Thoracic aorta (tissue), 2 donors: ENCODE data around the gene SNN. TPM values are rescaled to one million over a fixed set of nuclear protein-coding genes. Genes with fewer than 3 reads are reported as not detected.

Experiments
- ATAC-seq: fragments of 150-250 bp; one replicate; pipeline ENCODE4 v1.8.0; 2017; ENCODE audit warnings: low read depth; ENCODE audit not compliant: insufficient number of reproducible peaks, low FRiP score
- DNase-seq: peaks from one replicate; pipeline ENCODE4 v3.0.0-alpha.2; 2020; ENCODE audit warnings: low spot score
- H3K27ac ChIP-seq, 2 donors: fragments of 200-600 bp; sonication (generic); 1 replicate in 1 of 2; 2 replicates in 1 of 2; pipeline ENCODE4 v1.5.1; 2016; ENCODE audit warnings: mild to moderate bottlenecking in 2 of 2, moderate library complexity in 2 of 2
- H3K27me3 ChIP-seq: fragments of 200-600 bp; sonication (generic); replicated peaks from 2 replicates; pipeline ENCODE4 v1.6.0; 2016; ENCODE audit warnings: mild to moderate bottlenecking; ENCODE audit not compliant: insufficient read depth
- H3K36me3 ChIP-seq: fragments of 200-600 bp; sonication (generic); one replicate; pipeline ENCODE4 v1.5.1; 2016
- H3K4me1 ChIP-seq, 2 donors: fragments of 200-600 bp; sonication (generic); 1 replicate in 1 of 2; 2 replicates in 1 of 2; pipeline versions ENCODE4 v1.5.1 to v1.6.0; 2016; ENCODE audit warnings: low read depth in 2 of 2, mild to moderate bottlenecking in 1 of 2; ENCODE audit not compliant: control insufficient read depth in 1 of 2
- H3K4me3 ChIP-seq: fragments of 200-600 bp; sonication (generic); 2 replicates; pipeline ENCODE4 v1.5.1; 2016; ENCODE audit warnings: mild to moderate bottlenecking
- H3K9me3 ChIP-seq: fragments of 200-600 bp; sonication (generic); 2 replicates; pipeline ENCODE4 v1.5.1; 2016
- total RNA-seq, 2 donors: library from RNA; depleted of rRNA; stranded (reverse); fragments of >200 nt; gene quantifications; one replicate each; pipeline versions ENCODE4 v1.1.0 to v1.2.3, GENCODE V29; 2016
- TF ChIP-seq, protein P1 (sequence below): fragments of 200-600 bp; sonication (generic); IDR thresholded peaks from one replicate; pipeline ENCODE4 v1.5.1; 2019; ENCODE audit warnings: antibody characterized with exemption

SNN gene
- total RNA-seq, 2 donors from 2014 or later: 14.6 to 21.4 TPM

DNA sequence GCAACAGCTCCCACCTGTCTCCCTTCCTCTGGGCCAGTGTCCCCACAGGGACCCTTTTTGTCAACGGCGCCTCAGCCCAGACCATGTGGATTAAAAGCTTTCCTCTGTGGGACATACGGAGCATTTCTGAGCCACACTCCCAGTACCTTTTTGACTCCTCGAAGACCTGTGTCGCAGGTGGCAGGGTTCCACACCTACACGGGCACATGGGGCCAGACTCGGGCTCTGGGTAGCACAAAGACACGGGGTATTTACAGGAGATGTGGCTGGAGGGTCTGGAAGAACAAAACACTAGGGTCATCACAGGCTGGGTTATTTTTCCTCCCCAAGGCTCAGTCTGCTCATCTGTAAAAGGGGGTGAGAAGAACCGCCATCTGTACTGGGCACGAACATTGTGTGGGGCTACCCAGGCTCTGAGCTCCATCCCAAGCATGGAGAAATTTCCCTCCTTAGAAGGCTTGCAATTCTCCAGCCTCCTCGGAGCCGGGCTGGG lies 32.5 kb upstream of the SNN start:
- H3K27me3 ChIP-seq: no peaks in the 10 kb centered on the region
- no peaks in the 10 kb centered on the region for H3K9me3 ChIP-seq
- no peak overlapping the region for H3K27ac ChIP-seq
- TF ChIP-seq, protein P1, sequence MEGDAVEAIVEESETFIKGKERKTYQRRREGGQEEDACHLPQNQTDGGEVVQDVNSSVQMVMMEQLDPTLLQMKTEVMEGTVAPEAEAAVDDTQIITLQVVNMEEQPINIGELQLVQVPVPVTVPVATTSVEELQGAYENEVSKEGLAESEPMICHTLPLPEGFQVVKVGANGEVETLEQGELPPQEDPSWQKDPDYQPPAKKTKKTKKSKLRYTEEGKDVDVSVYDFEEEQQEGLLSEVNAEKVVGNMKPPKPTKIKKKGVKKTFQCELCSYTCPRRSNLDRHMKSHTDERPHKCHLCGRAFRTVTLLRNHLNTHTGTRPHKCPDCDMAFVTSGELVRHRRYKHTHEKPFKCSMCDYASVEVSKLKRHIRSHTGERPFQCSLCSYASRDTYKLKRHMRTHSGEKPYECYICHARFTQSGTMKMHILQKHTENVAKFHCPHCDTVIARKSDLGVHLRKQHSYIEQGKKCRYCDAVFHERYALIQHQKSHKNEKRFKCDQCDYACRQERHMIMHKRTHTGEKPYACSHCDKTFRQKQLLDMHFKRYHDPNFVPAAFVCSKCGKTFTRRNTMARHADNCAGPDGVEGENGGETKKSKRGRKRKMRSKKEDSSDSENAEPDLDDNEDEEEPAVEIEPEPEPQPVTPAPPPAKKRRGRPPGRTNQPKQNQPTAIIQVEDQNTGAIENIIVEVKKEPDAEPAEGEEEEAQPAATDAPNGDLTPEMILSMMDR: no peak
- no peak for DNase-seq
- H3K4me1 ChIP-seq: peaks cover 12 to 25% of the 10 kb centered on the region in 2 donors
- H3K4me3 ChIP-seq: no peak overlapping the region
- no peak for ATAC-seq
- H3K36me3 ChIP-seq: no peaks in the 10 kb centered on the region

DNA sequence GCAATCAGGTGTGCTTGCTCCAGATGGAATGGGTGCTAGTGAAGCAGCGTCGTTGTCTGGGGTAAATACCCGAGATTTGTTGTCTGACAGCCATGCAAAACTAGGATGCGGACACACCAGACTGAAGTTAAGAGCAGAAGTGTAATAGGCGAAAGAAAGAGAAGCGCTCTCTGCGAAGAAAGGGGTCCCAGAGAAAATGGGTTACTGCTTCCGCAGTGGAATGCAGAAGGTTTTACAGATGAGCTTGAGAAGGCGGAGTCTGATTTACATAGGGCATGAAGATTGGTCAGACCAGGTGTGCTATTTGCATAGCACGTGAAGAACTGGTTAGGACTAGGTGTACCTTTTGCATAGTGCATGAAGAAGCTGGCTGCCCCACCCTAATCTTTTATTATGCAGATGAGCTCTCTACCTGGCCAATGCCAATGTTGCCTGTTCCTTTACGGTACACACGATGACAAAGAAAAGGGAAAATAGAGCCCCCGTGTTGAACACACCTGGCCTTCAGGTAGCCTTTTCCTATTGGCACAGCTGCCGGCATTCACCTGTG lies 32.0 kb upstream of the SNN start:
- Histone ChIP-seq H3K9me3 (no peaks in the 10 kb centered on the region), H3K36me3 (no peaks in the 10 kb centered on the region), H3K4me1 (peaks cover 18 to 31% of the 10 kb centered on the region in 2 donors), H3K4me3 (no peak overlapping the region), H3K27ac (no peak overlapping the region), H3K27me3 (no peaks in the 10 kb centered on the region)
- ATAC-seq: no peak
- TF ChIP-seq, protein P1: no peak
- no peak for DNase-seq

DNA sequence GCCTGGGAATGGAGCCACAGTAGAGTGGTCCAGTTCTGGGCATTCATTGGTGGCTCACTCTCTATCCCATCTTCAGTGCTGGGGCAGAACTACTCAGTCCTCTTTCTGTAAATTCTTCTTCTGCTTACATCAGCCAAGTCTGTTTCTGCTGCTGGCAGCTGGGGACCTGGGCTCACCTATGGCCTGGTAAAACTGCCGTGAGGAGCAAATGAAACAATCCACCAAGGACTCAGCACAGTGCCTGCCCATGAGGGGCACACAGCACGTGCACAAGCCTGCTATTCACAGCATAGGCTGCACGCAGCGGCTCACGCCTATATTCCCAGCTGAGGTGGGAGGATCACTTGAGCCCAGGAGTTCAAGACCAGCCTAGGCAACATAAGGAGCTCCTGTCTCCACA lies 30.9 kb upstream of the SNN start:
- Histone ChIP-seq H3K36me3 (no peaks in the 10 kb centered on the region), H3K9me3 (no peaks in the 10 kb centered on the region), H3K4me1 (peaks cover 14 to 33% of the 10 kb centered on the region in 2 donors), H3K27ac (no peak overlapping the region), H3K27me3 (no peaks in the 10 kb centered on the region), H3K4me3 (no peak overlapping the region)
- ATAC-seq (no peak), DNase-seq (no peak)
- TF ChIP-seq, protein P1: no peak

DNA sequence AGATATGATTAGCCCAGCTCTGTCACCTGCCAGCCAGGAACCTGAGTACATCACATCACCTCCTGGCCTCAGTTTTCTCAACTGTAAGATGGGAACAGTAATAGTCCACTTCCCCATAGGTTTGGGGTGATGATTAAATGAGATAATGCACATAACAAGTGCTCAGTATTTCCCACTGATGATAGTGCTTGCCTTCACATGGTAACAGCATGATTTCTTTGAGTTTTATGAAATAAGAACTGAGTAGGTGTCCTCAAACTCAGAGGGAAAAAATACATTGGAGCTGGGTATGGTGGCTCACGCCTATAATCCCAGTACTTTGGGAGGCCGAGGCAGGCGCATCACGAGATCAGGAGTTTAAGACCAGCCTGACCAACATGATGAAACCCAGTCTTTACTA lies 30.1 kb upstream of the SNN start:
- Histone ChIP-seq H3K4me3 (no peak overlapping the region), H3K27me3 (no peaks in the 10 kb centered on the region), H3K9me3 (no peaks in the 10 kb centered on the region), H3K4me1 (peaks cover 7 to 25% of the 10 kb centered on the region in 2 donors), H3K27ac (no peak overlapping the region), H3K36me3 (no peaks in the 10 kb centered on the region)
- TF ChIP-seq, protein P1: no peak
- ATAC-seq (no peak), DNase-seq (no peak)

DNA sequence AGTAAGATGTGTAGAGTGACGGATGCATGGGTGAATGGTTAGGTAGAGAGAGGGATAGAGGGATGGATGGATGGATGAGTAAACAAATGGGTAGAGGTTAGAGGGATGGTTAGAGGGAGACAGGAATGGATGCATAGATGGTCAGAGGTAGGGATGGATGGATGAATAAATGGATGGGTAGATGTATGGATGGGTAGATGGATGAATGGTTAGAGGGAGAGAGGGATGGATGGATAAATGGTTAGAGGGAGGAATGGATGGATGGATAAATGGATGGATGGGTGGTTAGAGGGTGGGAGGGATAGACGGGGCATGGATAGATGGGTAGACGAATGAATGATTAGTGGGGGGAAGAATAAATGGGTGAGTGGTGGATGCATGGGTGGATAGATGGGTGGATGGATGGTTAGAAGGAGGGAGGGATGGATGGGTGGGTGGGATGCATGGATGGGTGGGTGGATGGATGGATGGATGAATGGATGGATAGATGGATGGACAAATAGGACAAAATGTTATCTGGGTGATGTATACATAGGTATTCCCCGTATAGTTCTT lies 29.2 kb upstream of the SNN start:
- ATAC-seq: no peak
- no peak overlapping the region for H3K4me3 ChIP-seq
- H3K9me3 ChIP-seq: no peaks in the 10 kb centered on the region
- peaks cover 7 to 23% of the 10 kb centered on the region in 2 donors for H3K4me1 ChIP-seq
- H3K36me3 ChIP-seq: no peaks in the 10 kb centered on the region
- H3K27ac ChIP-seq: peak overlapping the region in 1 of 2 donors; percentile 93
- no peaks in the 10 kb centered on the region for H3K27me3 ChIP-seq
- TF ChIP-seq, protein P1: no peak
- DNase-seq: no peak
